GM20000 (cell line): ENCODE results near the gene TBC1D23.
"Not testable (repeated sequence)": the region's sequence is repeated elsewhere in the genome, so short reads cannot be mapped to it uniquely, and the experiment has no call there.

Experiments used
- DNase-seq: peaks from one replicate; pipeline ENCODE4 v3.0.0; 2012; ENCODE audit warnings: low spot score
- TF ChIP-seq, protein P1 (sequence below): IDR thresholded peaks from 2 replicates; pipeline ENCODE4 v1.5.1; 2012; ENCODE audit warnings: mild to moderate bottlenecking, control low read depth; ENCODE audit errors: extremely low read depth, missing control alignments

TBC1D23 gene

DNA sequence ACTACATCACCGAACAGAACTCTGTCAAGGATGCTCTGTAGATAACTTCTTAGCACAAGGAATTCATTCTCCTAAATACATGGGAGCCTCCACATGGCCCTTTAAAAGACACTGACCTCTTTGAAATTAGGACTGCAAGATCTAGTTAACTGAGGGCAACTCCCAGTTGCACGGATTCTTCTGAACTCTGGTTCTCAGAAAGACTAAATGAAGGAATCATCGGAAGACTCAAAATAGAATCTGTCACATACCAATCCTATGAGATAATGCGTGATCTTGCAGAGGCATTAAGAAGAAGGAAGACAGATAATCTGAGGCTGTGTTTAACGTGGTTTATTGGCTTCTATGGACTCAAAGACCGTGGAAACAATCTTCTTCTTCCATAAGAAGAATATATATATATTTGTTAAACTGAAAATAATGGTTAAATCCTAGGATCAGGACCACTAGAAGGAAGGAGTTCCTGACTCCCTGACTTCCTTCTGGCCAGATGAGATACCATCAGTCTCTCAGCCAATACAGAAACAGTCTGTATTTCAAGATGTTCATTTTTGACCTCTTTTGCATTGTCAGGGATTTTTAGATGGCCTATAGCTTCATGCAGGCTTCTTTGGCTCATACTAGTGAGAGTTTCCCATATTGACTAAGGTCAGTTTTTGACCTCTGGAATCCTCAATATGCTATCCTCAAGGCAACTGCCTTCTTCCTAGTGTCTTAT is 33.9 kb upstream of the TBC1D23 start:
- no peak for DNase-seq
- TF ChIP-seq, protein P1, sequence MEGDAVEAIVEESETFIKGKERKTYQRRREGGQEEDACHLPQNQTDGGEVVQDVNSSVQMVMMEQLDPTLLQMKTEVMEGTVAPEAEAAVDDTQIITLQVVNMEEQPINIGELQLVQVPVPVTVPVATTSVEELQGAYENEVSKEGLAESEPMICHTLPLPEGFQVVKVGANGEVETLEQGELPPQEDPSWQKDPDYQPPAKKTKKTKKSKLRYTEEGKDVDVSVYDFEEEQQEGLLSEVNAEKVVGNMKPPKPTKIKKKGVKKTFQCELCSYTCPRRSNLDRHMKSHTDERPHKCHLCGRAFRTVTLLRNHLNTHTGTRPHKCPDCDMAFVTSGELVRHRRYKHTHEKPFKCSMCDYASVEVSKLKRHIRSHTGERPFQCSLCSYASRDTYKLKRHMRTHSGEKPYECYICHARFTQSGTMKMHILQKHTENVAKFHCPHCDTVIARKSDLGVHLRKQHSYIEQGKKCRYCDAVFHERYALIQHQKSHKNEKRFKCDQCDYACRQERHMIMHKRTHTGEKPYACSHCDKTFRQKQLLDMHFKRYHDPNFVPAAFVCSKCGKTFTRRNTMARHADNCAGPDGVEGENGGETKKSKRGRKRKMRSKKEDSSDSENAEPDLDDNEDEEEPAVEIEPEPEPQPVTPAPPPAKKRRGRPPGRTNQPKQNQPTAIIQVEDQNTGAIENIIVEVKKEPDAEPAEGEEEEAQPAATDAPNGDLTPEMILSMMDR: no peak

DNA sequence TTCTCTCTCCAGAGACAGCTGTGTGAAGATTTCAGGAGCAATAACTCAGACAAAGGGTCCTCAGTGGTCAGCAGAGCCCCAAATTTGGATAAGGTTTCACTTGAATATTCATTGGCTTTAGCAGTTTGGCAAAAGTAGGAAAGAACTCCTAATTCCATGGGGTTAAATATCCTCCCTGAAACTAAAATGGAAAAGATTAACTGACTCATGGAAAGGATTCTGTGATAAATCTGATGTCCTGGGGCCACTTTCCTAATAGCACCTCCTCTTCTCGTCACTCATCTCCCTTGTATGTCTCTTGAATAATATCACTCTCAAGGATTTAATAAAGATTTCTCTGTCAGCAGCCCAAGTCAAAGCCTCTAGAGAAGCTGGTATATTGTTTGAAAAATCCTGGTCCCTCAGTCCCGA is 33.3 kb upstream of the TBC1D23 start:
- no peak for DNase-seq
- TF ChIP-seq, protein P1: no peak

DNA sequence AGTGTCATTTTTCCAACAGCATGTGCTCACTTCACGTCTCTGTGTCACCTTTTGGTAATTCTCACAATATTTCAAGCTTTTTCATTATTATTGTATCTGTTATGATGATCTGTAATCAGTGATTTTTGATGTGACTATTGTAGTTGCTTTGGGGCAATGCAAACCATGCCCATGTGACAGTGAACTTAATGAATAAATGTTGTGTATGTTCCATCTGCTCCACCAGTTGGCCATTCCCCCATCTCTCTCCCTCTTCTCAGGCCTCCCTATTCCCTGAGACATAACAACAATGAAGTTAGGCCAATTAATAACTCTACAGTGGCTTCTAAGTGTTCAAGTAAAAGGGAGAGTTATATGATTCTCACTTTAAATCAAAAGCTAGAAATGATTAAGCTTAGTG is 32.5 kb upstream of the TBC1D23 start:
- TF ChIP-seq, protein P1: no peak
- DNase-seq: no peak

DNA sequence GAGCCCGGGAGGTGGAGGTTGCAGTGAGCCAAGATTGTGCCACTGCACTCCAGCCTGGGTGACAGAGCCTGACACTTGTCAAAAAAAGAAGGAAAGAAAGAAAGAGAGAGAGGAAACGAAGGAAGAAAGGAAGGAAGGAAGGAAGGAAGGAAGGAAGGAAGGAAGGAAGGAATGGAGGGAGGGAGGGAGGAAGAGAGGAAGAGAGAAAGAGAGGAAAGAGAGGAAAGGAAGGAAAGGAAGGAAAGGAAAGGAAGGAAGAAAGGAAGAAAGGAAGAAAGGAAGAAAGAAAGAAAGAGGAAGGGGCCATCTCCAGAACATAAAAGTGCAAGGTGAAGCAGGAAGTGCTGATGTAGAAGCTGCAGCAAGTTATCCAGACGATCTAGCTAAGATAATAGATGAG is 31.6 kb upstream of the TBC1D23 start:
- DNase-seq: not testable (repeated sequence)

DNA sequence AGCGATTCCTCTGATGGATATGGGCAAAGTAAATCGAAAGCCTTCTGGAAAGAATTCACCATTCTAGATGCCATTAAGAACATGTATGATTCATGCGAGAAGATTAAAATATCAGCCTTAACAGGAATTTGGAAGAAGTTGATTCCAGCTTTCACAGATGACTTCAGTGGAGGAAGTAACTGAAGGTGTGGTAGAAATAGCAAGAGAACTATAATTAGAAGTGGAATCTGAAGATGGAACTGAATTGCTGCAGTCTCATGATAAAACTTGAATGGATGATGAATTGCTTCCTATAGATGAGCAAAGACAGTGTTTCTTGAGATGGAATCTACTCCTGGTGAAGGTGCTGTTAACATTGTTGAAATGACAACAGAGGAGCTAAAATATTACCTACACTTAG is 30.1 kb upstream of the TBC1D23 start:
- no peak for DNase-seq
- TF ChIP-seq, protein P1: no peak

DNA sequence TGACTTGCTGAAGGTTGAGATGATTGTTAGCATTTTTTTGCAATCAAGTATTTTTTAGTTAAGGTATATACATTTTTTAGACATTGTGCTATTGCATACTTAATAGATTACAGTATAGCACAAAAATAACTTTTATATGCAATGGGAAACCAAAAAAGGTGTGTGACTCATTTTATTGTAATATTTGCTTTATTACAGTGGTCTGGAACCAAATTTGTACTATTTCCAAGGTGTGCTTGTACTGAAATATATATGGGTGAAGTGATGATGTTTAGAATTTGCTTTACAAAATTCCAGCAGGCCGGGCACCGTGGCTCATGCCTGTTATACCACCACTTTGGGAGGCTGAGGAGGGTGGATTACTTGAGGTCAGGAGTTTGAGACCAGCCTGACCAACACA is 29.1 kb upstream of the TBC1D23 start:
- TF ChIP-seq, protein P1: no peak
- DNase-seq: no peak

DNA sequence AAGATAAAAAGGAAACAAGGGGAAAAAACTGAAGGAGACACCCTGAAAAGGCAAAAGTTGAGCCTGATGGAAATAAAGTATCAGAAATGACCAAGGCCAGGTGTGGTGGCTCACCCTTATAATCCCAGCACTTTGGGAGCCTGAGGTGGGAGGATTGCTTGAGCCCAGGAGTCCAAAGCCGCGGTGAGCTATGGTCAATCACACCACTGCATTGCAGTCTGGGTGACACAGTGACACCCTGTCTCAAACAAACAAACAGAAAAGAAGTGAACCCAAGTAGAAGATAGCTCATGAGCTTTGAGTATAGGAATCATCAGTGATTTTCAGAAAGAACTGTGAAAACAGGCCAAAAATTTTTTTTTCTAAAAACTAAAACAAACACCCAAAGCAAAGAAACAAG is 26.4 kb upstream of the TBC1D23 start:
- no peak for DNase-seq
- TF ChIP-seq, protein P1: no peak

DNA sequence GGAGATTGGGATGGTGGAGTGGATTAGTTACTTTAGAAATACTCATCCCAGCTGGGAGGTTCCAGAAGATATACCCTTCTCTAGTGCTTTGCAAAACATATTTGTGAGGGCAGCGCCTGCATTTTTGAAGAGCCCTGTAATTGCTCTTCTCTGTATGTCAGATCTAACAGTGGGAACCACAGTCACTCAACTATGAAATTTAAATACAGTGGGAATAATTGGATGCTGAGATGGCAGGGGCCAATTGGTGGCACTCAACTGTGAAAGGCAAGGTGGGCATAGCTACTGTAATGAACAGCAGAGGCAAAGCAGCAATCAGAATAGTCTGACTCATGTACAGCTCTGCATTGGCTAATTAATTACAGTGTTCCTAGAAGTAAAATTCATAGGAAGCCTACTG is 22.2 kb upstream of the TBC1D23 start:
- TF ChIP-seq, protein P1: no peak
- no peak for DNase-seq

DNA sequence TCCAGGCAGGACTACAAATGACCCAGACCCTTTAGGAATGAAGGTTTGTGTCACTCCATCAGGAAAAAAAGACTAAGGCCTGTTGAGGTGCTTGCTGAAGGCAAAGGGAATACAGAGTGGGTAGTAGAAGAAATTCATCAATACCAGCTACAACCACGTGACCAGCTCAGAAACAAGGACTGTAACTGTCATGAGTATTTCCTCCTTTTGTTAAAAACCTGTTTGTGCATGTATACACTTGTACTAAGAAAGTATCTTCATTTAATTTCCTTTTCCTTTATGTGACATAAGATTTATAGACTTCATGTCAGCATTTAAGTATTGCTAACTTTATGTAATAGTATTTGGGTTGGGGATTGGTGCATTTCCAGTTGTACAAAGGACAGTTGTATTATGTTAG is 18.3 kb upstream of the TBC1D23 start:
- DNase-seq: not testable (repeated sequence)
